DMS53 (cell line): Measurements from ENCODE around the gene AP1G1.
A peak's percentile ranks its signal among the peaks of the same experiment; 100 is the strongest.
"Not testable (repeated sequence)": the region's sequence is repeated elsewhere in the genome, so short reads cannot be mapped to it uniquely, and the experiment has no call there.

Experiments
- DNase-seq: peaks from one replicate; lab custom pipeline; 2025; lab: John Stamatoyannopoulos, UW

AP1G1 gene

DNA sequence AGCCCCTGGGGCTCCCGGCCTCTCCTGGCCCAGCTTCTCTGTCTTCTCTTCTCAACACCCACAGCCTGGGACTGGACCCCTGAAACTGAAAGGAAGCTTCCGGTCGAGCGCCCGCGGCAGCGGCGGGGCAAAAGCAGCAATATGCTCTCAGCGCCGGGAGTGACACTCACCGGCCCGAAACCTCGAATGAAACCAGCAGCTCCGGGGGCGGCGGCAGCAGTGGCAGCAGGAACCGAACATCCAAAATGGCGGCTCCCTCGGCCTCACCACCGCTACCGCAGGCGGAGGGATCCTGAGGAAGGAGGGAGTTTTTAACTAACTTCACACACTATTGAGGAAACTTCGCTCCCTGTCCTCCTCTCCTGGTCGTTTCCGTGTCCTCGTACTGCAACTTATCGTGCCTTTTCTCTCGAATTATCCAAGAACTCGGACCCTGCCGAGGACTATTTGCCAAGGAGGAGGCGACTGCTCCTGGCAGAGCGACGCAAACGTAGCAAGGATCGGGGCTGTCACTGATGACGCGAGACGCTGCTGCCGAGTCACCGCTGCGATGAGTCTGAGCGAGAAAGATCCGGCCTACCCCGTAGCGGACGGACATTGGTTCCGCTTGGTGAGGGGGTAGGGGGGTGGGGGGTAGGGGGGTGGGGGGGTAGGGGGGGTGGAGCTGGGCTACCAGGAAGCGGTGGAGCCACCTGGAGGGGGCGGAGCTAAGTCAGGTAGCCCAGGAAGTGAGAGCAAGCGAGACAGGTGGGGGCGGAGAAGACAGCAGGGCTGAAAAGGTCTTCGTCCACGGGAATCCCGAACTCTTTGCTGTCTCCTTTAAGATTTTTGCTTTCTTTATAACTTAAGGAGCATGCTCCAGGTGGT, at the start of gene AP1G1:
AP1G1 (minus strand) TSS at position 242 of the 867 bp plus-strand sequence. CDS start 19,355 bp downstream, outside the sequence.
- peak; percentile 98 for DNase-seq

- DNase-seq, result no peak
These were observed 47.5 kb upstream of the AP1G1 start for GRCh38 chr16:71855937-71856662.

DNA sequence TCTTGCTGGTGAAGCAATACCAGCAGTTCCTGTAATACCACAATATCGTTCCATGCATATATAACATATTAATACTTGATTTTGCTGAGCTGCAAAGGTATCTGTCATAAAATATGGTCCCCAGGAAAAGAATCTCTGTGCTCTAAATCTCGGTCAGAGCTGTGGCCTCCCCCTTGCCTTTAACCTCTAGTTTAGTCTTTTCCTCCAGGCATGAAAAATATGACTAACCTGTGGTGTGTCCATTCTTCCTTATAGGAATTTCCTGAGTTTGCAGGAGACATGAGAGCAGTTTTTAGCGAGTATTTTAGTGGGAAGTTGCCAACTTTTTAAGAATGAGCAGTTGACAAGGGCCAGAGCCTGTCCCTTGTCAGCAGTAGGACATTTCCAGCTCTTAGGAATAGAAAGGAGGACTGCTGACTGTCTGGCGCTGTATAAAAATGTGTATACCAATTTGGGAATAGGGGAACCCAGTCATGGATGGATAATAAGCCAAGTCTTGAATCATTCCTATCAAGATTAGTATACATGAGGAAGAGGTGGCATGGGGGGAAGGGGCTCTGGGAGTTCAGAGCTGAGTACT, 45.8 kb upstream of the AP1G1 start:
- DNase-seq, result no peak

DNA sequence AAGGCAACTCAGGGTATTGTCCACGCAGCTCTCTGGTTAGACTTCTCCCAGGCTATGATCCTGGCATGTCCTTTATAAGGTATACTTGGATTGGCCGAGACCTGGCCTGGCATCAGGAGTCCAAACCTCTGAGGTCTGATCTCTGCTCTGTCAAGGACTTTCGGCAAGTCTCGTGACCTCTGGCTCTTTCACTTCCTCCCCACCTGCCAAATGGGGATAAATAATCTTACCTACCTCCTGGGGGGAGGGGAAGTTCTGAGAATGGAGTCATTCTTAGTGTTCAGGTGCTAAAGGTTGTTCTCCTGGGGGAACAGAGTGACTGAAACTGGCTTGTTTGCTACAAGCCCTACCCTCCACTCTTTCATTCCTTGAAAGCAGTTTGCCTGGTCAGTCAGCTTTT, 44.8 kb upstream of the AP1G1 start:
- DNase-seq, result no peak

GRCh38 chr16:71852561-71852960, 43.9 kb upstream of the AP1G1 start:
- no peak for DNase-seq

GRCh38 chr16:71852158-71852557, 43.5 kb upstream of the AP1G1 start:
- no peak for DNase-seq

- DNase-seq, result no peak
These were observed 43.1 kb upstream of the AP1G1 start for GRCh38 chr16:71851746-71852145.

GRCh38 chr16:71848622-71849021, 40.0 kb upstream of the AP1G1 start:
- no peak for DNase-seq

DNA sequence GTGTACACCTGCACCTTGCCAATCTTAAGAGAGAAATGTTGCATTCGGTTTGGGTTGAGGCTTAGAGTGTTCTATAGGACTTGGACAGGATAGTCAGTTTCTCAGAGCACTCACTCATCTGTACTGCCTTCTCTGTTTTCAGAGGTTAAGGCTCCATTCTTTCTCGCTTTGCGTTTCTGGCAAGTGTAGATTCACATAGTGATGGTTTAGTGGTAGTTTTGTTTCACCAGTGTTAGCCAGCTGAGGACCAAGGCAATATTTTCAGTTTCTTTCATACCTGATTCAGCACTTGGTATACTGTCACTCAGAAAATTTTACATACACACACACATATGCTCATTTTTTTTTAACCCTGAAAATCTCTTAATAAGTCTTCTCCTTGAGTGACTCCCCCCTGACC, 38.5 kb upstream of the AP1G1 start:
- no peak for DNase-seq

GRCh38 chr16:71846431-71846830, 37.8 kb upstream of the AP1G1 start:
- peak; percentile 13 for DNase-seq

DNA sequence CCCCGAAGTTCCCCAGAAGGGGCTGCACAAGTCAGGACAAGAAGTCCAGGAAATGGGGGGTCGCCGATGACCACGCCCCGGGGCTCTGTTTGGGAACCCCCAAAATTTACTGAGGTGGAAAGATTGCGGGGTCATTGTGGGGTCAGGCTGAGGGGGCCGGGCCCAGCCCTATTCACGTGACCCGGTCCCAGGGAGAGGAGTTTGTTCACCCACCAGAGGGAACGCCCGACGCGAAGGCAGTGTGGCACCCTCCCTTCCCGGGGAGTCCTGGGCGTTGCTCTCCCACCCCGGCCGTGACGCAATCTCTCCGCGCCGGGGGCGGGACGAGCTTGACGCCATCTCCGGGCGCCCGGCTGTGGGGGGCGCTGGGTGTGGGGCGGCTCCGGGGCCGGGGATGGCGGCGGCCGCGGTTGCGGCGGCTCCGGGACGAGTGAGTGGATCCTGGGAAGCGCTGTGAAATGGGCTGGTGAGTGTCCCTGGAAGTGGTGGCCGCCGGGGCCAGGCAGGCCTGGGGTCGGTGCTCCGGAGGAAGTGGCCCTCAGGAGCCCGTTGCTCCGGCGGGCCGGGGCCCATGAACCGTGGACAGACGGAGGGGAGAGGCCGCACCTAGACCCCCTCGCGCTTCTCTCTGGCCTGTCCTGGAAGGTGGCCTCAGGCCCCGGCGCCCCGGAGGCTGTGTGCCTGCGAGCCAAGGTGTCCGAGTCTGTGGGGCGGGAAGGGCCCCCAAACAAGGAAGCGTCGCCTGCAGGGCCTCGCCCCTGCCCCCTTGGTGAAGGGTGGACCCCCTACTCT, 37.2 kb upstream of the AP1G1 start, which contains the start of gene ATXN1L:
ATXN1L (plus strand) TSS at position 338 of the 792 bp plus-strand sequence. CDS start 3,765 bp downstream, outside the sequence.
- peak; percentile 94 for DNase-seq

DNA sequence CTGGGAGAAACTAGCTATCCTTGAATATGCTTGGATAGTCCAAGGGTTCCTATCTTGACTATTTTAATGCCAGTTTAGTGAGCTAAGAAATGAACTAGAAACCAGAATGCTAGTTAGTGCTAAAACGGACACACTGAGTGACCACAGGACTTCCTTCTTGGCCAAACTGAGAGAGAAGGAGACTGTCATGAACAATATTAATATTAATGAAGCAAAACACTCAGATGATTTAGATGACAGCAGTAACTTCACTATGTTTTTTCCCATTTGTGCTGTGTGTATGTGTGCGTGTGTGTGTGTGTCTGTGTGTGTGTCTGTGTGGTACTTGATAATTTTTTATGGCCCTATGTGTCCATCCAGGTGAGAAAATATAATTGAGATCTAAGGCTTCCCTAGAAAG, 34.9 kb upstream of the AP1G1 start:
- no peak for DNase-seq

GRCh38 chr16:71840052-71840451, 31.4 kb upstream of the AP1G1 start:
- no peak for DNase-seq

- DNase-seq, result no peak
These were observed 28.5 kb upstream of the AP1G1 start for GRCh38 chr16:71837150-71837549.

DNA sequence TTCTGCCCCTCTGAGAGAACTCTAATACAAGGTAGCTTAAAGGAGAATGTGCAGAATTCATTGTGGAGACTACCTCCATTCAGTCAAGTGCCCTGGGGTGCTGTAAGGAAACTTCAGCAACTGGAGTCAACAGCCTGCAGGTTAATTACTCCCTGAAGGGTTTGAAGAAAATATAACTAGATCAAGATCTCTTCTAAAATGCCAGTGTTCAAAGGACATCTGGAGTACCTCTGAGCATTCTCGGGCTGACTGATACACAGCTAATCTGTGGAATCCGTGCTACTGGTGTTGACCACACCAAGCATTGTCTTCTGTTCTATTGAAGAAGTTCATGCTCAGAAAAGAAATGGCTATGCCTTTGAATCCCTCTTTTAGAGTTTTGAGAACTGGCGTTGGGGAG, 25.7 kb upstream of the AP1G1 start:
- DNase-seq, result no peak

DNA sequence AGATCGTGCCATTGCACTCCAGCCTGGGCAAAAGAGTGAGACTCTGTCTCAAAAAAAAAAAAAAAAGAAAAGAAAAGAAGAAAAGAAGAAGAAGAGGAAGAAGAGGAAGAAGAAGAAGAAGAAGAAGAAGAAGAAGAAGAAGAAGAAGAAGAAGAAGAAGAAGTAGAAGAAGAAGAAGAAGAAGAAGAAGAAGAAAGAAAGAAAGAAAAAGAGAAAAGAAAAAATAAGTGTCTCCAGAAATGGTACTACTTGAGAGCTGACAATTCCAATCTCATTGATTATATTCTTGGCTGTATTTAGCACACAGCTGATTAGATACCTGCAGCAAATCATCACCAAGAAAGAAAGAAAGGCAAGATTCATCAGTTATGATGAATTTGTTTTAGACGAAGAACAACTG, 23.5 kb upstream of the AP1G1 start:
- not testable (repeated sequence) for DNase-seq

DNA sequence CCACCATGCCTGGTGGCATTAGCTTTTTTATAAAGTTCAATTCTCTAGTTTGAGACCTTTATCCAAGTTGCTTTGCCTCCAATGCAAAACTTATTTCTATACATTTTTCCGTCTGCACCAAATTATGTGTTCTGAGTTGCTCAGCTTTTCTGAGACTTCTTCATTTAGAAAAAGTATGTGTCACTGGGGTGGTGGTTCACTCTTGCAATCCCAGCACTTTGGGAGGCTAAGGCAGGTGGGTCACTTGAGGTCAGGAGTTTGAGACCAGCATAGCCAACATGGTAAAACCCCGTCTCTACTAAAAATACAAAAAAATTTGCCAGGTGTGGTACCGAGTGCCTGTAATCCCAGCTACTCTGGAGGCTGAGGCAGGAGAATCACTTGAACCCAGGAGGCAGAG, 23.1 kb upstream of the AP1G1 start:
- not testable (repeated sequence) for DNase-seq

DNA sequence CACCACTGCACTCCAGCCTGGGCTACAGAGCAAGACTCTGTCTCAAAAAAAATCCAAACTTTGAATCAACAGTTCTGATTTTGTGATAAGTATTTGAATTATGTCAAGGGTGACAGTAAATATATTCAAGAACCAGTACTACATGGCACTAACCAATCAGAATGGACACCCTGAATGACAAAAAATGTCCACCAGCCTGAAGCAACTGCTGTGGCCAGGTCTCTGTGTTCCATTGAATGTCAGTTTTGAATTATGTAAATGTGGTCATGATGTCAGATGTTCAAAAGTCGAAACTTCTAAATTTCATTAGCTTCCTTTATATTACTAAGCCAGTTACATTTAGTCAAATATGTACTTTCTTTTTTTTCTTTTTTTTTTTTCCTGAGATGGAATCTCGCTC, 21.7 kb upstream of the AP1G1 start:
- DNase-seq, result no peak

DNA sequence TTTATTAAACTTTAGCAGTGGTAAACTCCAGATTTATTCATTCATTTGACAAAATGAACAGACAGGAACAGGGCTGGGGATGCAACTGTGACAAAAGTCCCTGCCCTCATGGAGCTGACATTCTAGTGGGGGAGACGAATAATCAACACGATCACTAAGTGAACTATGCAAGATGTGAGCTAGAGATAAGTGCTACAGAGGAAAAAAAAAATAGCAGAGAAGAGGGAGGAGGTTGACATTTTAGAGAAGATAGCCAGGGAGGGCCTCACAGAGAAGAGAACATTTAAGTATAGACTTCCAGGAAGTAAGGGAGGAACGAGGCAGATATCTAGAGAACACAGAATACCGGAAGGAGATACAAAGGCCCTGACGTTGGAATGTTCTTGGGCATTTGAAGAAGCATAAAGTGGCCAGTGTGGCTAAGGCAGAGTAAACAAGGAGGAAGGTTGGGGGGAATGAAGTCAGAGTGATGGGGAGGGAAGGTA, 17.9 kb upstream of the AP1G1 start:
- no peak for DNase-seq

DNA sequence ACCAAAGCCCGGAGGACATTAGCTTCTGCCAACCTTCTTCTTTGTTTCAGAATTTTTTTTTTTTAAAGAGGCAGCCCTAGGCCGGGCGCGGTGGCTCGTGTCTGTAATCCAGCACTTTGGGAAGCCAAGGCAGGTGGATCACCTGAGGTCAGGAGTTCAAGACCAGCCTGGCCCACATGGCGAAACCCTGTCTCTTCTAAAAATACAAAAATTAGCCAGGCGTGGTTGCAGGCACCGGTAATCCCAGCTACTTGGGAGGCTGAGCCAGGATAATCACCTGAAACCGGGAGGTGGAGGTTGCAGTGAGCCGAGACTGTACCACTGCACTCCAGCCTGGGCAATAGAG, 8.5 kb upstream of the AP1G1 start:
- not testable (repeated sequence) for DNase-seq

- DNase-seq, result peak; percentile 3
These were observed 2.7 kb upstream of the AP1G1 start for GRCh38 chr16:71811261-71811803.

- DNase-seq, result not testable (repeated sequence)
These were observed 1.5 kb upstream of the AP1G1 start for GRCh38 chr16:71810155-71810530.
